GM19240 (cell line): ENCODE measurements around the gene SULT2B1.
A peak's percentile ranks its signal among the peaks of the same experiment; 100 is the strongest.

Source experiments
- DNase-seq: peaks from one replicate; pipeline ENCODE4 v3.0.0; 2011; ENCODE audit warnings: low spot score; ENCODE audit not compliant: insufficient read length

Gene SULT2B1

DNA sequence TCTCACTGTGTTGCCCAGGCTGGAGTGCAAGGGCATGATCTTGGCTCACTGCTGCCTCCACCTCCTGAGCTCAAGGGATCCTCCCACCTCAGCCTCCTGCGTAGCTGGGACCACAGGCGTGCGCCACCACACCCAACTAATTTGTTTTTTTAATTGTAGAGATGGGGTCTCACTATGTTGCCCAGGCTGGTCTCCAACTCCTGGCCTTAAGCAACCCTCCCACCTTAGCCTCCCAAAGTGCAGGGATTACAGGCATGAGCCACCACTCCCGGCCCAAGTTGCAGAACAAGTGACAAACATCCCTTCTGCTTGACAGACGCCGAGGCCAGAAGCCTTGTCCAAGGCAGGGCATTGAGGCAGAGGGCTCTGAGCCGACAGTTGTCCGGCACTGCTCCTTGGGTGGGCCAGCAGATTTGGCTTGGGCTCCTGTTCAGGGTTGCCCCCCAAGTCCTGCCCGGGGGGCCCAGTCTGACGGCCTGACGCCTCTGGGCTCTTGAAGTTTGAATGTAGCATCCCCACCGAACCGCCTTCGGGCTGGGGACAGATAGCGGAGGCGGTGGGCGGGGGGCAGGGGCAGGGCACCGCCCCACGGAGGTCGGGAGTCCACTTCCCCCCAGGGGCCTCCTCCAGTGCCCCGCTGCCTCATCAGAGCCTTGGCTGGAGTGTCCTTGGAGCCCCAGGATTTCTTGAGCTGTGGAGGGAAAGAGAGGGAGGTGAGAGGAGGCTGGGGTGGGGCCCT is 48.9 kb downstream of the SULT2B1 start:
- DNase-seq: no peak

GRCh38 chr19:48603001-48603400 is 51.0 kb downstream of the SULT2B1 start:
- no peak for DNase-seq

DNA sequence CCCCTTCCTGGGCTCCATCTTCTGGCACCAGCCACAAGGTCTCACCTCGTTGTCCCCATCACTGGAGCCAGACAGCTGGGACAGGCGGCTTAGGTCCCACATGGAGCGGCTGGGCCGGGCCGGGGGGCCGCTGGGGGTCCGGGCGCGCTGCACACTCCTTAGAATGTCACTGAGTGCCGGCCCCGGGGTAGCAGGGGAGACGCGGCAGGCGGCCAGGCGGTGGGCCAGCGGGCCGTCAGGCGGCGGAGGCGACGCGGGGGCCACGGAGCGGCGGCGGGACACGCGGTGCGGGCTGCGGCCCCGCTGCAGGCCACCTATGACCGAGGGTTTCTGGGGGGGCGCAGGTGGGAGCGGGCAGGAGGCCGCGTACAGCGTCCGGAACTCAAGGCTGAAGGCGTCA is 51.5 kb downstream of the SULT2B1 start:
- no peak for DNase-seq

DNA sequence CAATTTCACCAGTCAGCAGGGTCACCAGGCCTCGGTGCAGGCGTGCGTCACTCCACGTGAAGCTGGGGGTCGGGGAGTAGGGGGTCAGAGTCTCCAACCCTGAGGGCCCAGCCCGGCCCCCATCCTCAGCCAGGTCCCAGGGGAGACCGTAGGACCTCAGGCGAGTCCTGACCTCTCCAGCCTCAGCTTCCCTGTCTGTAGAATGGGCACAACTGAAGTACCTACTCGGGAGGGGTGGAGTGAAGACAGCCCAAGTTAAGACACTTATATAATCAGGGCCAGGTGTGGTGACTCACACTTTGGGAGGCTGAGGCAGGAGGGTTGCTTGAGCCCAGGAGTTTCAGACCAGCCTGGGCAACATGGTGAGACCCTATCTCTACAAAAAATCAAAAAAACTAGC is 51.9 kb downstream of the SULT2B1 start:
- DNase-seq: no peak

GRCh38 chr19:48606463-48607358 is 54.7 kb downstream of the SULT2B1 start, which contains the start of gene SPACA4:
SPACA4 (plus strand) TSS chr19:48606742; CDS start chr19:48606979, 237 bp downstream.
- no peak for DNase-seq

- DNase-seq: no peak
Observed at GRCh38 chr19:48607359-48607755, 55.4 kb downstream of the SULT2B1 start.

DNA sequence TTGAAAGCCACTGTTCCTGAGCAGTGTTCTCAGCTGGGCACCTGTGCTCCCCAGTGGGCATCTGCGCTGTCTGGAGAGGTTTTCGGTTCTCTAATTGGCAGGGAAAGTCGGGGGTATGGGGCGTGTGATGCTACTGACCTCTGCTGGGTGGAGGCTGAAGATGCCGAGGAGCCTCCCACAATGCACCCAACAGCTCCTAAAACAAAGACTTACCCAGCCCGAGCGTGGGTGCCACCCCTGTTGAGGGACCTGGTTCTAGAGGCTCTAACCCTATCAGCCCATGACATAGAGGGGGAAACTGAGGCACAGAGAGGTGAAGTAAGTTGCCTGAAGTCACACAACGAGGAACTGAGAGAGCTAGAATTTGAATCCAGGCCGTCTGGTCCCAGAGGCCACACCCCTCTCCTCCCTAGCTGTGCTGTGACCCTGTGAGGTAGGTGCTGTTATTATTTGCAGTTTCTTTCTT is 56.9 kb downstream of the SULT2B1 start:
- DNase-seq: peak; percentile 59

GRCh38 chr19:48609571-48610108 is 57.7 kb downstream of the SULT2B1 start:
- no peak for DNase-seq

GRCh38 chr19:48611872-48612271 is 59.9 kb downstream of the SULT2B1 start:
- DNase-seq: no peak

GRCh38 chr19:48613024-48613851 is 61.3 kb downstream of the SULT2B1 start:
- no peak for DNase-seq

GRCh38 chr19:48613852-48614435 is 62.0 kb downstream of the SULT2B1 start:
- DNase-seq: no peak

DNA sequence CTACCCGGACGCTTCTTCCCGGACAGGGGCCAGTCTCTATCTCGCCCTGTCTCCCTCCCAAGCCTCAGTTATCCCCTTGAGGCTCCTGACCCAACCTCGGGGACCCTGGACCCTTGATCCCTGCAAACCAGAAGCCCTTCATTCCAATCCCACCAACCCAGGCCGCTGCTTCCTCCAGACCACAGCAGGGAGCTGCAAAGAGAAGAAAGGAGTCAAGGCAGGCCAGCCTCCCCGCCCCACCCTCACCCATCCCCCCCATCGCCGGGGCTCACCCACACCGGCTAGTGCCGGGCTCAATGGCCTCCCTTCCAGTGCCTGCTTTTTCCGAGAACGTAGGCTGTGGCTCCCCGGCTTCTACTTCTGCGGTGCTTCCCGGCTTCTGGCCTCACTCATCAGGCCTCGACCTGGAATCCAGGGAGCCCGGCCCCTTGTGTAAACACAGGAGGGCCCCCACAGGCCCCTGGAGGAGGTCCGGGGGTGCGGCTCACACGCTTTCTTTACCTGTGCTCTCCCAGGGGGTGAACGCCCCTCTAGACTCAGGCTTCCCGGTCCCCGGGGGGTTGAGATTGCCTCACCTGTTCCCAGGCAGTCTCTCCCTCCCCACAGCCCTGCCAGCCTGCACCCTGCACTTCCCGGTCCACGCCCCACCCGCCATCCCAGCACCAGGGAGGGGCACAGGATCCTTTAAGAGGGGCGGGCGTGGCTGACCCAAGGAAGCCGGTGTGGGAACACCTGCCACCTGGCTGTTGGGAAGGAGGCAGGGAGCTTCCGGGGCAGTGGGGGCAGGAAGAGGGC is 62.7 kb downstream of the SULT2B1 start, which contains the start of gene FAM83E:
FAM83E (minus strand) TSS at position 641 of the 795 bp plus-strand sequence. CDS start 1,704 bp downstream, outside the sequence.
- DNase-seq: no peak

DNA sequence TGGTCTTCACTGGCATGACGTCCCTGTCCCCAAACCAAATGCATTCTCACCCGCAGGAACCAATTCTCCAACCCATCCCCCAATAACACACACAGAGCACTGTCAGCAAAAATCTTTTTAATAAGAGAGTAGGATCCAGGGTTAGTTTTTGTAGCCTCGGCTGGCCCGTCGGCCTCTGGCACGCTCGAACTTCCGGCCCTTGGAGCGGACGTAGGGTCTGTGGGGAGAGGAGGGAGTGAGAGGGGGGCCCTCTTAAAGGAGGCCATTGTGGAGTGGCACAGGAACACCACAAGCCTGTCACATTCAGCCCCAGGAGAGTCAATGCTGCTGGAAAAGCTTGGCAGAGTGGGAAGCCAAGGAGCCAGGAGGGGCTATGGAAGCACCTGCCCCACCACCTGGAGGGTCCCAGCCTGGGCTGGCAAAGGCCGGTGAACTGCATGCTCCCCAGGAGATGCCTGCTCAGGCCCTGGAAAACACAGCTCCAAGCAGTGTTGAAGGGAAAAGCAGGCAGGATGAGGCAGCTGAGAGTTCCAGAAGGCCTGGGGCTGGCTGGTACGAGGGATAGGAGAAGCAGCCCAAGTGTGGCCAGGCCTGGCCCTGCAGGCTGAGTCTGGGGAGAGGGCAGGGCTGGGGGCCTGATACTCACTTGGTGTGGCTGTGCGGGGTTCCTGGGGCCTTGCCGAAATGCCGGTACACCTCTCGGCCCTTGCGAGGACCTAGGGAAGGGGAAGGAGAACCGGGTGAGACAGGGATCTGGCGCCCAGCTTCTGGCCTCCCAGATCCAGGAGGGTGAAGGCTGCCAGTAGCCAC is 63.5 kb downstream of the SULT2B1 start:
- DNase-seq: no peak

DNA sequence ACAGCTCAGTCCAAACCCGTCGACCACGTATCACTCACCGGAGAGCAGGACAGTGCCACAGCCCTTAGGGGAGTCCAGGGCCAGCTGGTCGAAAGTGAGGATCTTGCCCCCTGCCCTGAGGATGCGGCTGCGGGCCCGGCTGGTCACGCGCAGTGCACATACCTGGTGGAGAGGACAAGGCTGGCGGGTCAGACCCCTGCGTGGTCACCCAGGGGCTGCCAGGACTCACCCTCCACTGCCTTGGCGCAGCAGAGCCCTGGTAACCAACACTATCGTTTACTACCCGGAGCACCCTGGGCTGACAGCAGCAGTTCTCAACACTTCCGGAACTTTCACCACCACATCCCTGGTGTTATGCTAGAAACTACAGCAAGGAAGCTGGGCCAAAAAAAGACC is 64.1 kb downstream of the SULT2B1 start:
- no peak for DNase-seq

DNA sequence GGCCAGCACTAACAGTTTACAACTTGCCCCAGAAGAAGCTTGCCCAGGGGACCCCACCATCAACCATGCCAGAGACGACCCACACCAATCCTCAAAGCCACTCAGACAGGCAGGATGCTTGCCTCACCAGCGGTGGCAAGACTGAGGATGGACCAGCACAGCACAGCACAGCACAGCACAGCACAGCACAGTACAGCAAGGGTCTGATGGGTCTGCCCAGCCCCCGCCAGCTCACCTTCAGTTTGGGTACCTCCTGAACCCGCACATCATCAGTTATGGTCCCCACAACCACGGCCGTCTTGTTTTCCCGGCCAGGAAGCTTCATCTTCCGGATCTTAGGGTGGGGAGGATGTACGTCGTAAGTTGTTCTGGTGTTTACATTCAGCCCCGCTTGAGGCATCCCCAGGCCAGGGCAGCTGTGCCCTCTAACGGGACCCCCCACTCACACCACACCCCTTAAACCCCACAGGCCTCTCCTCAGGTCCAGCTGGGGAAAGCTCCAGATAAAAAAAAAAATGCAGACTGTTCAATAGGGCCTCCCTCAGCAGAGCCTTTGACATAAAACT is 64.6 kb downstream of the SULT2B1 start:
- no peak for DNase-seq

- no peak for DNase-seq
Observed at GRCh38 chr19:48617146-48617937, 65.4 kb downstream of the SULT2B1 start.

DNA sequence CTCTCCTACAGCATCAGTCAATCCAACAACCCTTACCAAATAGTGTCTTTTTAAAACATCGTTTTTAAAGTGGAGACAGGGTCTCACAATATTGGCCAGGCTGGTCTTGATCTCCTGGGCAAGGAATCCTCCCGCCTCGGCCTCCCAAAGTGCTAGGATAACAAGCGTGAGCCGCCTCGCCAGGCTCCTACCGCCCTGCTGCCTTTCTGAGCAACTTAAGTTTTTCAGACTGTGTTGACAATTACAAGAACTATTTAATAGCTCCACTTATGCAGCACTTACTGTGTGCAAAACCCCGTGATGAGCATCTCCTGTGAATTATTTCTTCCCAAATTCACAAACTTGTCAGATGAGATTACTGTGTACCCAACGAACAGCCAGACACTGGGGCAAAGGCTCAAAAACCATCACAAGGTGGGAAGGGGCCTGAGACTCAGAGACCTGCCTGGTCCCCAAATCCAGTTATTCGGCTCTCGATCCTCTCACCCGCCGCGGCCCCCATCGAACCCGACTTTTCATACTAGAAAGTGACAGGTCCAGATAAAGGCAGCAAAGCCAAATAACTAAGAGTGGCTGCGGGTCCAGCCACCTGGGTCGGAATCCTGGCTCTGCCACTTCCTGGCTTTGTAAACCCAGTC is 66.4 kb downstream of the SULT2B1 start:
- DNase-seq: no peak
